Smooth muscle cell (in vitro differentiated cells): ENCODE measurements around the gene FLCN. TPM values are rescaled to one million over a fixed set of nuclear protein-coding genes. Genes with fewer than 3 reads are reported as not detected.

ENCODE experiments used
- DNase-seq: peaks from one replicate; lab custom pipeline; 2025; ENCODE audit not compliant: unreplicated experiment; lab: John Stamatoyannopoulos, UW
- H2AFZ ChIP-seq: fragments of 200-600 bp; sonication (generic); 2 replicates; pipeline ENCODE4 v1.6.0; 2016; ENCODE audit warnings: antibody characterized with exemption, low read depth, mild to moderate bottlenecking
- H3F3A ChIP-seq: fragments of 200-600 bp; sonication (generic); 2 replicates; pipeline ENCODE4 v1.6.0; 2017; ENCODE audit warnings: antibody characterized with exemption, low read depth
- H3K27ac ChIP-seq: fragments of 200-600 bp; sonication (generic); 2 replicates; pipeline ENCODE4 v1.5.1; 2016; ENCODE audit warnings: low read depth, mild to moderate bottlenecking
- H3K27me3 ChIP-seq: fragments of 200-600 bp; sonication (generic); 2 replicates; pipeline ENCODE4 v1.6.1; 2016; ENCODE audit warnings: low read depth, mild to moderate bottlenecking
- H3K36me3 ChIP-seq: fragments of 200-600 bp; sonication (generic); 2 replicates; pipeline ENCODE4 v1.5.1; 2016; ENCODE audit warnings: low read depth
- H3K4me1 ChIP-seq: fragments of 200-600 bp; sonication (generic); 2 replicates; pipeline ENCODE4 v1.5.1; 2016; ENCODE audit warnings: low read depth
- H3K4me2 ChIP-seq: fragments of 200-600 bp; sonication (generic); 2 replicates; pipeline ENCODE4 v1.6.0; 2016; ENCODE audit warnings: mild to moderate bottlenecking
- H3K4me3 ChIP-seq: fragments of 200-600 bp; sonication (generic); 2 replicates; pipeline ENCODE4 v1.5.1; 2016; ENCODE audit warnings: mild to moderate bottlenecking
- H3K79me2 ChIP-seq: fragments of 200-600 bp; sonication (generic); 2 replicates; pipeline ENCODE4 v1.6.0; 2016; ENCODE audit warnings: low read depth, mild to moderate bottlenecking
- H3K9ac ChIP-seq: fragments of 200-600 bp; sonication (generic); 2 replicates; pipeline ENCODE4 v1.6.0; 2016; ENCODE audit warnings: low read depth
- H3K9me3 ChIP-seq: fragments of 200-600 bp; sonication (generic); replicated peaks from 2 replicates; pipeline ENCODE4 v1.5.1; 2016; ENCODE audit warnings: low read depth
- H4K20me1 ChIP-seq: fragments of 200-600 bp; sonication (generic); 2 replicates; pipeline ENCODE4 v1.6.0; 2016; ENCODE audit warnings: low read depth
- CTCF ChIP-seq: fragments of 200-600 bp; sonication (generic); IDR thresholded peaks from 2 replicates; pipeline ENCODE4 v1.5.1; 2017; ENCODE audit warnings: borderline replicate concordance, mild to moderate bottlenecking, antibody characterized with exemption; ENCODE audit not compliant: insufficient read depth, poor library complexity, severe bottlenecking
- WGBS: methylation state at CpG from one replicate; pipeline ENCODE4 v1.1.7; 2016; ENCODE audit warnings: low lambda C conversion rate; 5-methylcytosine and 5-hydroxymethylcytosine counted together
- polyA plus RNA-seq: library from polyadenylated mRNA; unstranded; fragments of >200 nt; fragmentation: Nextera tagmentation; extraction: Ambion mirVana; gene quantifications from 2 replicates; pipeline ENCODE4 v1.2.1, GENCODE V29; 2016
- total RNA-seq: library from RNA; depleted of rRNA; stranded (reverse); fragments of >200 nt; gene quantifications from 2 replicates; pipeline ENCODE4 v1.2.3, GENCODE V29; 2014

Gene FLCN
- total and polyA plus RNA-seq, 2 experiments from 2014 or later = 7.6 to 15.1 TPM

DNA sequence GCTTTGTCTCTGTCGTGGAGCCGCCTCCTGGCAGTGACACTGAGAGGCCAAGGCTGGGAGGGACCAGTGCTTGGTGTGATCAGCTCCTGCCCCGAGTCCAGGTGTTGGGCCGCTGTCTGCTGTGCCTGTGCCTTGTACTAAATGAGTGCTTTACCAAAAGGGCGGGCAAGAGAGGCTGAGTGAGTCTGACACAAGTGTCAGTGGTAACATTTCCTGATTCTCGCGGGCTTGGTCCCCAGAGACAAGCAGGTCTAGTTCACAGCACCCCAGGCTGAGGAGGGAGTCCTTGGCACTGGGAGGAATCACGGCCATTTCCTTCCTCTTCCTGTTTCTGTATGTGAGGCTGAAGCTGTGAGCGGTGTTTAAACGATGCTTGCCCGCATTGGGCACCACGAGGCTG is 61.1 kb downstream of the FLCN start:
- WGBS = 98% methylated on average over 12 of the region's 12 CpGs
- no peak overlapping the region for H2AFZ ChIP-seq
- no peak overlapping the region for H3K4me3 ChIP-seq
- no peak overlapping the region for H3K4me2 ChIP-seq
- H3K27ac ChIP-seq = no peak overlapping the region
- H3K36me3 ChIP-seq = no peaks in the 10 kb centered on the region
- H3K4me1 ChIP-seq = no peaks in the 10 kb centered on the region
- no peaks in the 10 kb centered on the region for H3K9me3 ChIP-seq
- no peak for TF ChIP-seq CTCF
- DNase-seq = no peak
- H3K79me2 ChIP-seq = no peaks in the 10 kb centered on the region
- no peaks in the 10 kb centered on the region for H3F3A ChIP-seq
- H4K20me1 ChIP-seq = no peaks in the 10 kb centered on the region
- H3K9ac ChIP-seq = no peak overlapping the region
- H3K27me3 ChIP-seq = no peaks in the 10 kb centered on the region

GRCh38 chr17:17175340-17175739 is 61.6 kb downstream of the FLCN start:
- H3K36me3 ChIP-seq = no peaks in the 10 kb centered on the region
- no peak overlapping the region for H3K9ac ChIP-seq
- H3K4me3 ChIP-seq = no peak overlapping the region
- H3K9me3 ChIP-seq = no peaks in the 10 kb centered on the region
- no peak overlapping the region for H3K27ac ChIP-seq
- H4K20me1 ChIP-seq = peaks cover 4% of the 10 kb centered on the region
- H3K4me1 ChIP-seq = no peaks in the 10 kb centered on the region
- WGBS = 98% methylated on average over 8 of the region's 8 CpGs
- H3K4me2 ChIP-seq = no peak overlapping the region
- H3K79me2 ChIP-seq = no peaks in the 10 kb centered on the region
- H3F3A ChIP-seq = no peaks in the 10 kb centered on the region
- TF ChIP-seq CTCF = no peak
- H3K27me3 ChIP-seq = no peaks in the 10 kb centered on the region
- no peak for DNase-seq
- no peak overlapping the region for H2AFZ ChIP-seq

GRCh38 chr17:17173921-17174320 is 63.0 kb downstream of the FLCN start:
- H3K27me3 ChIP-seq = no peaks in the 10 kb centered on the region
- H2AFZ ChIP-seq = no peak overlapping the region

More at GRCh38 chr17:17173921-17174320, 63.0 kb downstream of the FLCN start:
- peaks cover 12% of the 10 kb centered on the region for H4K20me1 ChIP-seq
- H3K4me3 ChIP-seq = no peak overlapping the region
- no peak for DNase-seq
- no peak overlapping the region for H3K9ac ChIP-seq
- no peaks in the 10 kb centered on the region for H3K79me2 ChIP-seq
- H3K4me1 ChIP-seq = no peaks in the 10 kb centered on the region
- no peaks in the 10 kb centered on the region for H3F3A ChIP-seq
- H3K36me3 ChIP-seq = no peaks in the 10 kb centered on the region
- H3K27ac ChIP-seq = no peak overlapping the region
- H3K4me2 ChIP-seq = no peak overlapping the region
- WGBS = 97% methylated on average over 14 of the region's 14 CpGs
- no peak for TF ChIP-seq CTCF
- H3K9me3 ChIP-seq = no peaks in the 10 kb centered on the region
